GM18907 (cell line): ENCODE results near the gene NOSIP.

Source experiments
- ATAC-seq: cut with Tn5 transposase; IDR thresholded peaks from one replicate; pipeline ENCODE4 v1.9.1; 2021; ENCODE audit warnings: mild to moderate bottlenecking, moderate library complexity; ENCODE audit not compliant: unreplicated experiment

The NOSIP gene

DNA sequence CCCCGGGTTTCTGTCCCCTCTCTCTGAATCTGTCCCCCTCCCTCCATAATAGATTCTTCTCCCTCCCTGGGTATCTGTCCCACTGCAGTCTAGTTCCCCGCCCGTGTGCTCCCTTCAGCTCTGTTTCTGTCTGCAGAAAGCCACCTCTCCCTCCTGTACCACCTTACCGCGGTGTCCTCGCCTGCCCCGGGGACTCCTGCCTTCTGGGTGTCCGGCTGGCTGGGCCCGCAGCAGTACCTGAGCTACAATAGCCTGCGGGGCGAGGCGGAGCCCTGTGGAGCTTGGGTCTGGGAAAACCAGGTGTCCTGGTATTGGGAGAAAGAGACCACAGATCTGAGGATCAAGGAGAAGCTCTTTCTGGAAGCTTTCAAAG is 66.6 kb downstream of the NOSIP start:
- ATAC-seq, result no peak

- no peak for ATAC-seq
Observed at GRCh38 chr19:49512970-49513745, 67.2 kb downstream of the NOSIP start.

GRCh38 chr19:49507803-49508494 is 72.4 kb downstream of the NOSIP start:
- ATAC-seq, result no peak

- ATAC-seq, result no peak
Observed at GRCh38 chr19:49506575-49507105, 73.7 kb downstream of the NOSIP start.
